ENCODE data around the gene FAAP100. TPM values are rescaled to one million over a fixed set of nuclear protein-coding genes. Genes with fewer than 3 reads are reported as not detected.

The FAAP100 gene
- total RNA-seq, 1 donor from 2014 or later: 64.6 TPM

GRCh38 chr17:81542431-81543338 is 9.5 kb downstream of the FAAP100 start:
- DNase-seq (ENCODE audit: extremely low spot score, unreplicated experiment): no peak
- Mint-ChIP-seq H3K9me3 (ENCODE audit: unreplicated experiment) (no peaks in the 10 kb centered on the region), H3K27ac (ENCODE audit: unreplicated experiment) (no peak overlapping the region), H3K36me3 (ENCODE audit: unreplicated experiment) (peaks cover 19% of the 10 kb centered on the region), H3K4me1 (ENCODE audit: unreplicated experiment) (peaks cover 2% of the 10 kb centered on the region), H3K4me3 (ENCODE audit: unreplicated experiment) (no peak overlapping the region), H3K27me3 (ENCODE audit: unreplicated experiment) (no peaks in the 10 kb centered on the region)
- no peak for TF ChIP-seq CTCF (IDR thresholded peaks at IDR 0.05)

DNA sequence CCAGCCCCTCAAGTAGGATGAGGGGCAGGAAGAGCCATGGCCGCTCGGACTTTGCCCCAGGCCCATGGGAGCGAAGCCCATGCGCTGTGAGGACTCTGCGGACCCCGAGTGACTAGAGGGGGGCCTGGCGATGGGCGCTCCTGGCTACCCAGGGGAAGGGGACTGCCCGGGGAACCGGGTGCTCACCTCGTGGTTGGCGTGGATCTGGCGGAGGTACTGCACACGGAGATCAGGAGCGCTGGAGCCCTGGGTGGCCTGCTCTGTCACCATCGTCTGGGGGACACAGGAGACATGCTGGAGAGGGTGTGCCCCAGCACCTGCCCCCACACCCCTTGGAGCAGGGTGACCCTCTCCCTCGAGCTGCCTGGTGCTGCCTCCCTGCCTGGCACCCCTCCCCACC is 11.0 kb downstream of the FAAP100 start:
- Mint-ChIP-seq H3K9me3 (ENCODE audit: unreplicated experiment) (no peaks in the 10 kb centered on the region), H3K4me3 (ENCODE audit: unreplicated experiment) (no peak overlapping the region), H3K27ac (ENCODE audit: unreplicated experiment) (no peak overlapping the region), H3K4me1 (ENCODE audit: unreplicated experiment) (peaks cover 2% of the 10 kb centered on the region), H3K36me3 (ENCODE audit: unreplicated experiment) (peaks cover 15% of the 10 kb centered on the region), H3K27me3 (ENCODE audit: unreplicated experiment) (no peaks in the 10 kb centered on the region)
- TF ChIP-seq CTCF (IDR thresholded peaks at IDR 0.05): no peak
- DNase-seq (ENCODE audit: extremely low spot score, unreplicated experiment): no peak

DNA sequence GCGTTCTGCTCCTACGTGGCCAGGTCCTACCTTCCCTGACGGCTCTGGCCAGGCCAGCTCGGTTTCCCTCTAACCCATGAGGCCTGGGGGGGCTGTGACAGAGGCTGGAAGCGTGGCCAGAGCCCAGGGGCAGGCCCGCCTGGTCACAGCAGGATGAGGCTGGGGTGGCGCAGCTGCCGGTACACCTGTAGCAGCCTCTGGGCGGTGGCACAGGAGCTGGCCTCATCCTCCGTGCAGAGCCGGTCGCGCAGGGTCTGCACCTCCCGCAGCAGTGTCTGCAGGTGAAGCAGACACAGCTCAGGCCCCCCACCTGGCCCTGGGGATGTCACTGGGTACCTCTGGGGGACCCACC is 11.5 kb downstream of the FAAP100 start:
- Mint-ChIP-seq H3K4me1 (ENCODE audit: unreplicated experiment) (peaks cover 2% of the 10 kb centered on the region), H3K36me3 (ENCODE audit: unreplicated experiment) (peaks cover 13% of the 10 kb centered on the region)
- DNase-seq (ENCODE audit: extremely low spot score, unreplicated experiment): no peak

GRCh38 chr17:81539961-81540675 is 12.0 kb downstream of the FAAP100 start:
- Mint-ChIP-seq H3K36me3 (ENCODE audit: unreplicated experiment) (peaks cover 12% of the 10 kb centered on the region), H3K4me3 (ENCODE audit: unreplicated experiment) (no peak overlapping the region), H3K27ac (ENCODE audit: unreplicated experiment) (no peak overlapping the region), H3K9me3 (ENCODE audit: unreplicated experiment) (no peaks in the 10 kb centered on the region), H3K4me1 (ENCODE audit: unreplicated experiment) (peaks cover 2% of the 10 kb centered on the region), H3K27me3 (ENCODE audit: unreplicated experiment) (no peaks in the 10 kb centered on the region)
- no peak for TF ChIP-seq CTCF (IDR thresholded peaks at IDR 0.05)
- DNase-seq (ENCODE audit: extremely low spot score, unreplicated experiment): no peak

More for the DNA sequence above, 11.5 kb downstream of the FAAP100 start:
- Mint-ChIP-seq H3K27ac (ENCODE audit: unreplicated experiment) (no peak overlapping the region), H3K27me3 (ENCODE audit: unreplicated experiment) (no peaks in the 10 kb centered on the region), H3K4me3 (ENCODE audit: unreplicated experiment) (no peak overlapping the region), H3K9me3 (ENCODE audit: unreplicated experiment) (no peaks in the 10 kb centered on the region)
- no peak for TF ChIP-seq CTCF (IDR thresholded peaks at IDR 0.05)

DNA sequence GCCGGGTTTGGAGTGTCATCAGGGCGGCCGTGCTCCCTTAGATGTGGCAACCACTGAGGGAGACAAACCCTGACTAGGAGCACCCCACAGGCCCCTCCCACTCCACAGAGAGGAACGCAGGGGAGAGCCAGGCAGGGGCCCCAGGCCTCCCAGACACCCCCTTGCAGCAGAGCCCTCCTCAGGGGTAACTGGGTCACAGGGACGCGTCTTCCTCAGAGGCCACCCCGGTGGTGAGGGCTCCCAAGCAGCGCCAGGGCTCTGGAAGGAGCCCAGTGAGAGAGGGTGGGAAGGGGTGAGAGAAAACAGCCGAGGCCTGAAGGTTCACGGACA is 12.6 kb downstream of the FAAP100 start:
- no peak for TF ChIP-seq CTCF (IDR thresholded peaks at IDR 0.05)
- H3K27me3 Mint-ChIP-seq (ENCODE audit: unreplicated experiment): no peaks in the 10 kb centered on the region
- H3K4me1 Mint-ChIP-seq (ENCODE audit: unreplicated experiment): peaks cover 5% of the 10 kb centered on the region
- H3K9me3 Mint-ChIP-seq (ENCODE audit: unreplicated experiment): no peaks in the 10 kb centered on the region
- peaks cover 11% of the 10 kb centered on the region for H3K36me3 Mint-ChIP-seq (ENCODE audit: unreplicated experiment)
- H3K27ac Mint-ChIP-seq (ENCODE audit: unreplicated experiment): no peak overlapping the region
- no peak overlapping the region for H3K4me3 Mint-ChIP-seq (ENCODE audit: unreplicated experiment)
- DNase-seq (ENCODE audit: extremely low spot score, unreplicated experiment): no peak

All from osteocyte (in vitro differentiated cells).